K562 (cell line): Measurements from ENCODE around the gene NOP16.

Experiments
- E2F6 ChIP-seq, 2 experiments: IDR thresholded peaks; 2 replicates each; pipeline ENCODE4 v1.6.1; 2011; ENCODE audit warnings: borderline replicate concordance in 1 of 2, control low read depth in 1 of 2, low read depth in 1 of 2, low read length in 1 of 2, mild to moderate bottlenecking in 1 of 2, mixed read lengths in 1 of 2, moderate library complexity in 1 of 2; ENCODE audit not compliant: insufficient read depth in 1 of 2, insufficient read length in 1 of 2, poor library complexity in 1 of 2, severe bottlenecking in 1 of 2; ENCODE audit errors: extremely low read depth in 1 of 2
- MYC ChIP-seq, 2 experiments: fragments of 250-450 bp in 1 of 2; sonication (Bioruptor Pico) in 1 of 2; IDR thresholded peaks; 2 replicates each; pipeline versions ENCODE4 v1.5.1 to v1.6.1; 2012 to 2021; ENCODE audit warnings: low read depth in 2 of 2, borderline replicate concordance in 1 of 2, improper control_type of control experiment in 1 of 2, low read length in 1 of 2, mild to moderate bottlenecking in 1 of 2, moderate library complexity in 1 of 2
- SIX5 ChIP-seq, 2 experiments: IDR thresholded peaks; 2 replicates each; pipeline ENCODE4 v1.6.1; 2011; ENCODE audit warnings: low read length in 2 of 2, borderline replicate concordance in 1 of 2, low read depth in 1 of 2, mild to moderate bottlenecking in 1 of 2, moderate library complexity in 1 of 2; ENCODE audit not compliant: insufficient read depth in 1 of 2
- SOX6 ChIP-seq: fragments of 450-650 bp; IDR thresholded peaks from 2 replicates; pipeline ENCODE4 v1.6.1; 2014; ENCODE audit warnings: mild to moderate bottlenecking
- YY1 ChIP-seq, 3 experiments: IDR thresholded peaks; 2 replicates each; pipeline ENCODE4 v1.6.1; 2011; ENCODE audit warnings: low read length in 2 of 3, mild to moderate bottlenecking in 2 of 3, moderate library complexity in 2 of 3, borderline replicate concordance in 1 of 3, control low read depth in 1 of 3, low read depth in 1 of 3; ENCODE audit not compliant: insufficient read depth in 3 of 3, insufficient replicate concordance in 2 of 3, control insufficient read depth in 1 of 3, insufficient read length in 1 of 3; ENCODE audit errors: extremely low read depth in 1 of 3
- ZNF785 ChIP-seq: fragments of 250-450 bp; sonication (Bioruptor Pico); IDR thresholded peaks from 2 replicates; pipeline ENCODE4 v1.4.0; 2020; ENCODE audit warnings: mild to moderate bottlenecking

GRCh38 chr5:176353533-176353932 lies 34.9 kb downstream of the NOP16 start:
- no peak for TF ChIP-seq E2F6 (IDR thresholded peaks at IDR 0.05; ENCODE audit: borderline replicate concordance in 1 of 2, extremely low read depth in 1 of 2, insufficient read depth in 1 of 2, insufficient read length in 1 of 2, low read depth in 1 of 2, low read length in 1 of 2, poor library complexity in 1 of 2, severe bottlenecking in 1 of 2)
- no peak for TF ChIP-seq SIX5 (IDR thresholded peaks at IDR 0.05; ENCODE audit: borderline replicate concordance in 1 of 2, insufficient read depth in 1 of 2, low read depth in 1 of 2, low read length in 2 of 2)
- no peak for TF ChIP-seq YY1 (IDR thresholded peaks at IDR 0.05; ENCODE audit: borderline replicate concordance in 1 of 3, control insufficient read depth in 1 of 3, extremely low read depth in 1 of 3, insufficient read depth in 3 of 3, insufficient read length in 1 of 3, insufficient replicate concordance in 2 of 3, low read depth in 1 of 3, low read length in 2 of 3)
- TF ChIP-seq MYC (IDR thresholded peaks at IDR 0.05; ENCODE audit: low read depth, low read length): no peak
- no peak for TF ChIP-seq MYC (CRISPR knock-in tag; IDR thresholded peaks at IDR 0.05; ENCODE audit: borderline replicate concordance, low read depth)
- no peak for TF ChIP-seq ZNF785 (CRISPR knock-in tag)
- TF ChIP-seq SOX6: no peak
